GM21528 (cell line): ENCODE data around the gene CAMK1D.

Experiments used
- ATAC-seq: cut with Tn5 transposase; IDR thresholded peaks from one replicate; pipeline ENCODE4 v1.9.1; 2021; ENCODE audit warnings: mild to moderate bottlenecking, moderate library complexity; ENCODE audit not compliant: unreplicated experiment, low FRiP score

Gene CAMK1D

DNA sequence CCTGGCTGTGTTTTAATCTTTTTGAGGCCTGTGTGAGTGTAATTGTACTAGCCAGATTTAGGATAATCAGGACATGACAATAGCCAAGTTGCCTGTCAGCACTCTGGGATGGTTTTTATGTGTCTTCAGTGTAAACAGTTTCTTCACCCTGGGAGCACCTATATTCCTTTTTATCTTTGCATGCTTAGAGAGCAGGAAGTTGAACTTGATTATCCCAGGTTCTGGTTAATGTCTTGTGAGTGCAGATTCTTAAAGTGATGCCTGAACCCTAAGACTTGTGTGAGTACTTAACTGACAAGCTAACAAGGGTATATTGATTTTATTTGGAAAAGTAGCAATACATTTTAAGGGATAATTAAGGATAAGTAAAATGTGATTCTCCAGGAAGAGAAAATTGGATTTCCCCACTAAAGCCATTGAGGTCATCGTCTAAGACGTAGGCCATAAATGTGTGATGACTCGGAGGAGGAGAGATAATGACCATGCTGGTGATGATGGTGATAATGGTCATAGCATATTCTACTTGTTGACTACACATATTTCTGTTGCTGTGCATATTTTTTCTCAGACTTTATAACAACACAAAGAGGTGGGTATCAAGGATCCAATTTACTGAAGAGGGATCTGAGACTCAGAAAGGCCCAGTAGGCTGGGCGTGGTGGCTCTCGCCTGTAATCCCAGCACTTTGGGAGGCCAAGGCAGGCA, 234.7 kb downstream of the CAMK1D start:
- ATAC-seq: no peak

DNA sequence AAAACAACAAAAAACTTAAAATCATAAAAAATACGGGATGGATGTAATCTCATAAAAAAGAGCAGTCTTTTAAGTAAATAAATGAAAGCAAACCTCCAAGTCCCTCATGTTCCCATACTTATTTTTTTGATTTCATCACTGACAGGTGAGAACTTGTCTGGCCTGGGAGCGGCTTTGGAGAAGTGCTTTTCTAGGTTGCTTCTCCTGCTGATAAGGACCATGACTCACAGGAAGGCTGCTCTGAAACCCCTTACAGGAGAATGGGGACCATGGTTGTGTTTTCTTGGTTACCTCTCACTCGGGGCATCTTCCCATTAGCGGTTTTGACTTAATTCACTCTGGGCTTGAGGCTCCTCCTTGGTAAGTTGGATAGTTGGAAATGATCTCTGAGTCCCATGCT, 237.4 kb downstream of the CAMK1D start:
- ATAC-seq: no peak

DNA sequence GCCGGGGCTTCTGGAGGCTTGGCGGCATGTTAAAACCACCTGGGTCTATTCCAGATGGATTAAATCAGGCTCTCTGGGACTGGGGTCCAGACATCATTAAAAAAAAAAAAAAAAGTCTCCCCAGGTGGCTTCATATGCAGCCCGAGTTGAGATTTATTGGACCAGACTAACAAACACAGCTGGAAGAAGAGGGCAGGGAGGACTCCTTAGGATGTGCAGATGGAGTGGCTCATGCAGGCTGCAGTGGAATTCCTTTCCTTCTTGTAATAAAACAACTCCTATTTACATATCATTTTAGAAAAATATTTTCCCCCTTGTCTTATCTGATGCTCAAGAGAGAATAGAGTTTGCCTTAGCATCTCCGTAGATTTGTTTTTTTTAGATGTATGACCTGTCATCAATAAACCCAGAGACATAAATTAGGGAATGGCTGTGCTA, 238.1 kb downstream of the CAMK1D start:
- ATAC-seq: no peak

DNA sequence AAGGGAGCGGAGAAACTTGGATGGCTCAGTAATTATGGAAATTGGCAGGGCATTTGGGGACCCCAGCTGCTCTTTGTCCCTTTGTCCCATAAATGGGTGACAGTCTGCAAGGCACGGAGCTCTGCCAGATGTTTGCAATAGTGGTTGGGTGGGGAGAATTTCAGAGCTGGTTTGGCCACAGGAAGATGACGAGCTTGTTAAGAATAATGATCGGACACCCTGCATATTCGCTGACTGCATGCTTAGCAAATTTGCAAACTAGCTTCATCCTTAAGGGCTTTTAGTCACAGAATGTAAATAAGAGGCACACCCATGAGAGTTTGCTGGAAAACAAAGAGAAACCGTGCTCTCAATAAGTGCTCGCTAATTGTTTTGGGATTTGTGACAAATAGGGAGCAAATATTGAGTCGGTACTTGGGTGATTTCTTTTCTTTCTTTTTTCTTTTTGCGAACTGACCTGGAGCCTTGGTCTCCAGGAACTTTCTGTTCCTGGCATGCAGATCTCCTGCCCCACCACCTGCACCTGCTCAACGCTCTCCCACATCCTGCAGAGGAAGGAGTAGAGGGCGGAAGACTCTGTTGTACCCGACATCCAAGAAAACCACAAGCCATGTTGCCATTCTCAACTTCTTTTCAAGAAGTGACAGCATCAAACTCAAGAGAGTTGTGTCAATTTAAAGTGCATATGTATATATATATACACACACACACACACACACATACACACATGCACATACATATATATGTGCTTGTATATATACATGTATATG, 238.9 kb downstream of the CAMK1D start:
- ATAC-seq: no peak

DNA sequence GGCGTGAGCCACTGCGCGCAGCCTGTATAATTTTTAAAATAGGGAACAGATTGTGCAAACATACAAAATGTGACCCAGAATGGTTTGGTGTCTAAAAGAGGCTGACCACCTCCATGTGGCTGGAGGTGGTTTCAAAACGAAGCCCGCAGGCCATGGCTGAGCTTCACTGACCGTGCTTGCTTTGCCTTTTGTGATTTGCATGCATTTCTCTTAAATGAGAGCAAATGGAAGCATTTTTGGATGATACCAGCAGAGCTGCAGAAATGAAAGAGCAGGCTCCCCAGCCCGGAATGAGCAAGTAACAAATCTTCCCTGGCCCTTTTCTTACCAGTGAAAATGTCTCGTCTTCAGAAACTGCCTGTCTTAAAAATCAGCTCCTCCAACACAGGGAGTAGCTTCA, 239.9 kb downstream of the CAMK1D start:
- no peak for ATAC-seq

DNA sequence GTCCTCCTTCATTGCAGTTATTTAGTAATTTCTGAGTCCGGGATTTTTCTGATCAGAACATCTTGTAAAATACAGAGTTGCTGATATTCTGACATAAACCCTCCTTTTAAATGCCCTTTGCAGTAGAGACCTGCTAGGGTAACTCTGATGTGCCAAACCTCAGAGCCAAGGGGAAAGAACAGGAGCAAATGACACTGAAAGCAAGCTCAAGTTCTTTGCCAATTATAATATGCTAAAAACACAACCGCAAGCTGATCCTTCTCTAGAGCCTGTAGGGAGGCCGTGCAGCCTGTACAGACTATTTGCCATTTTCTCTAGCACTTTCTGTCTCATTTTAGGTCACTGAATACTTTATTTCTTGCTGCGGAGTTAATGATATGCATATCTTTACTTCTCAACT, 240.4 kb downstream of the CAMK1D start:
- no peak for ATAC-seq

DNA sequence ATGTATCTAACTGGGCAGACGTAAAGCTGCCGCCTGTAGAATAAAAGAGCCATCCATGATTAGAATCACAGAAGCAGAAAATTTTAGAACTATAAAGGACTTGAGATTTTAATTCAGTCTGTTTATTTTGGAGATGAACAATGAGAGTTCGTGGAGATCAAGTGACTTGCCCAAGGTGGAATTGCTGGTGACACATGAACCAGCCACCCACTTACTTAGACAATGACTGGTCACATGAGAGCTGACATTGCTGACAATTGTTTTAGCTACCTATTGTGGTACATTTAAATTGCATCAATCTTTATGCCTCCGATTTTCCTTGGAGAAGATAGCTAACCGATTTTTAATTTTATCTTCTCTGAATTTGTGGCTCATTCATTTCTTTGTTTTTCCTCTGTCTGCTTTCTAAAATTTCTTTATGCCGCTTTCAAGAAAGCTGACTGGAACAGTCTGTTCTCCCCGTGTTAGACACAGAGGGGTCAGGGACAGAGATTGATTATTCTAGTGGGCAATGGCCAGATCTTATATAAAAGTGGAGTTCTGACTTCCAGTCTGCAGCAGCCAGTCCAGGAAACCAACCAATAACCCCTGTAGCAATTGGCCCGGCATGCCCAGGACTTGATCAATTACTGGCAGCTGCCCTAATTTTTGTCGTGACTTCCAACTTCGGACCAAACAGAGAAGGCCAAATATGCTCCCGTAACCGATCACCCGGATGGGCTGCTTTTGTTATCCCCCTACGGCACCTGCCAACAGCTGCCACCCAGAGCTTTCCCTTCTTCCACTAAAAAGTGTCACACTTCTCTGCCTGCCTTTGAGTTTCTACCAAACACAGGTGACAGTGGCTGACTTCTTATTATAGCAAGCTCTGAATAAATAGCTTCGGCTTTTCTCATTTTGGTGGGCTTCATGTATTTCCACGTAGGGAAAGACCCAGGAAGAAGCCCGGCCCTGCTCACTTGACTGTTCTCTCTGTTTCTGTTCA, 241.6 kb downstream of the CAMK1D start:
- no peak for ATAC-seq

DNA sequence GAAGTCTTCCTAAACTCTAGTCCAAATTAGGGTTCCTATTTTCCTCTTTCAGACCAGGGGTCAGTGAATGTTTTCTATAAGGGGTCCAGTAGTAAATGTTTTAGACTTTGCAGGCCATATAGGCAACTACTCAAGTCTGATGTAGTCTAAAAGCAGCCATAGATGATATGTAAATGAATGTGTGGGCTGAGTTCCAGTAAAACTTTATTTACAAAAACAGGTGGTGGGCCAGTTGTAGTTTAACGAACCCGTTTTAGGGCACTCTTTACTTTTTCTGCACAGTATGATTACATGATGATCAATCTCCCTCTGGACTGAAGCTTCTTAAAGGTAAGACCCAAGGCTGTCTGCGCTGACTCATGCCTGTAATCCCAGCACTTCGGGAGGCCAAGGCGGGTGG, 243.6 kb downstream of the CAMK1D start:
- no peak for ATAC-seq

DNA sequence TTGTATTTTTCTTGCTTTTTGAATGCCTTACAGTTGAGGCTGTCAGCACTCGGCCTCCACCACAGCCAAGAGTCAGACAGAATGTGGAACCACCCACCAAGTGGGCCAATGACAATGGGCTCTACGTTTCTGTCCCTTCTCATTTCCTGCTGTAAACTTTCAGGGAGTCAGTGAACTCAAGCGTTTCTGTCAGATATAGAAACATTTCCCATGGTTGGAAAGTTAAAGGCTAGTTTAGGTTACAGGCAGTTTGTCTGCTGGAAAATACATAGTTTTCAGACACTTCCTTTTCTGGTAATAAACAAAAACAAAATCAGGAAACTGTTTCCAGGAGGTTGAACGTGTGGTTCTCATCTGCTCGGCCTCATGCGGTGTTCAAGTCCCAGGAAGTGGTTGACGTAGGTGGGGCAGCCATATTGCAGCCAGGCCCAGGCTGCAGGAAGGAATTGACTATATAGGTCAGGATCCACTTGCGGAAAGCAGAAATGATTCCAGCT, 245.1 kb downstream of the CAMK1D start:
- no peak for ATAC-seq

DNA sequence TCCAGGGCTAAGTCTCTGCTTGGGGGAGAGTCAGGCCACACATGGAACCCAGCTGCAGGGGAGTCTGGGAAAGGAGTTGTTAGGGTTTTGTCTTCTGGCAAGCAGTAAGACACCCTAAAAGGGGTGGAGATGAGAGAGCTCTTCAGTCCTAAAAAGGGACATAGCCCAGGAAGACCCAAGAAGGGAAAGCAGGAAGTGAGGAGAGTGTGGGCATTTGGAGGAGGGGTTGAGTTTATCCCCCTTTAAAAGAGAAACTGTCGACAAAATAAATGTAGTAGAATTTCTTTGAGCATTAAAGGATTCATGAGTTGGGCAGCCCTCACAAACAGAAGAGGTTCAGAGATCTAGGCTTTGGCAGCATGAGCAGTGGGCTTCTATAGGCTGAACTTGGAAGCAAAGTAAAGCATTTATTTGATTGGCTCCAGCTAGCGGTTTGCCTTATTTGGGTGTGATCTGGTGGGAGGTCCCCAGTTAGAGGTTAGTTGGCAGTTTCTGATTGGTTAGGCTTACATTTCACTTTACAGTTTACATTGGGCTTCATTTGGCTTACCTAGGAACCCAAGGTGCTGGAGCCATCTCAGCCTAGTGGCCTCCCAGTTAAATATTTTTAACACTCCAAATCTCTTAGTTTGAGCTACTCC, 246.7 kb downstream of the CAMK1D start:
- ATAC-seq: no peak

DNA sequence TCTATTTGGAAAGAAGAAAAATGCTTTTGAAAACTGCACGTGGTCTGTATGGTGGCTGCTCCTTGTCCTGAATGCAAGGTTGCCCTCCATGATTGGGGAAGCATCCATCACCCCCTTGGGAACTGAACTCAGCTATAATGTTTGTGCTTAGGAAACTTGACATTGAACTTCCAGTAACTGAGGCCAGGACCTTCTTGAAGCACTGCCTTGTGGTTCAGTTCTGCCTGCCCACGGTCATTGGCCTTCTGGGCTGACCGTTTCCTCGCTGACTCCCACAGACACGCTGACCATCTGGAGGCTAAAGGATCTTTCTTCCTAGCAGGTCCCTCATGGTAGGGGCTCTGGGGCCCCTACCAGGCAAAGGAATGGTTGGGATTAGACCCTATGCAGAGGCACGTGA, 247.8 kb downstream of the CAMK1D start:
- no peak for ATAC-seq

DNA sequence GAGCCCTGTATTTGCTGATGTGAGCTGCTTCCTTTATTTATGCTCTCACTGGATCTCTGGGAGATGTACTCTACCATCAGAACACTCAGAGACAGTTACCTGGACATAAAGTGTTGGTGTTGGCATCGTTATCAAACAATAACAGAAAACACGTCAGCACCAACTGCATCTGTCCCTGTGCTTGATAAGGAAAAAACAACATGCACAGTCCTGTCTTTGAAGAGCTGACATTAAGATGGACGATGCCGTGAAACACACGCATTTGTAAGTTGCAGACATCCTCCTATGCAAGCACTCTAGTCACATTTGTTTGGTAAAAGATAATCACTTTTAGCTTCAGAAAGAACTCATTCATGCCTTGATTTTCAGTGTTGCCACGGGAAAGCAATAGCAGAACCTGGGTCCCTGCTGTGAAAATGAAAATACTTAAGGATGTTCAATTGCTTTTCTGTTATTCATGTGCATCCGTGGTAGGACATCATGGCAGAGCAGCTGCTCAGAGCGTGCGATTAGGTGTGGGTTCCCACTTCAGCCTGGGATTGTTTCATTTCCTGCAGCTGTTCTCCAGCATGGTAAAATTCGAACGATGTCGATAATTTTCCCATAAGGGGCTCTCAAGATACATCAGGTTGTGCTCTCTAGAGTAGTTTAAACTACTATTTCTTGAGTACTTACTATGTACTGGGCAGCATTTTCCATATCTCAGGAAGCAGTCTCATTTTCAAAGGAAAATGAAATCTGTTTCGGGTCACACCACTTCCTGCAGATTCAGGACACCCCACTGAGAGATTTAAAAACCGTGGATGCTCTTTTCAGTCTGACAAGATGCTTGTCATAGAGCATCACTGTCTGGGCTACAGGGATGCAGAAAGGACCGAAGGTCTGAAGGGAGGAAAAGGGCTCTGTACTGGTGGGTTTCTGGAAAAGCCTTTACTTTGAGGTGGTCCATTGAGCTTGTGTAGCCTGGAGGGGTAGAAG, 248.7 kb downstream of the CAMK1D start:
- ATAC-seq: no peak

DNA sequence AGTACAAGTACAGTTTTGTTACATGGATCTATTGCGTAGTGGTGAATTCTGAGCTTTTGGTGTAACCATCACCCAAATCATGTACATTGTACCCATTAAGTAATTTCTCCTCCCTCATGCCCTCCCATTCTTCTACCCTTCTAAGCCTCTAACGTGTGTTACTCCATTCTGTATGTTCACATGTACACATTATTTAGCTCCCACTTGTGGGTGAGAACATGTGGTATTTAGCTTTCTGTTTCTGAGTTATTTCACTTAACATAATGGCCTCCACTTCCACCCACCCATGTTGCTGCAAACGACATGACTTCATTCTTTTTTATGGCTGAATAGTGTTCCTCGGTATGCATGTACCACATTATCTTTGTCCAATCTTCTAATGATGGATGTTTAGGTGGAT, 251.3 kb downstream of the CAMK1D start:
- ATAC-seq: no peak

DNA sequence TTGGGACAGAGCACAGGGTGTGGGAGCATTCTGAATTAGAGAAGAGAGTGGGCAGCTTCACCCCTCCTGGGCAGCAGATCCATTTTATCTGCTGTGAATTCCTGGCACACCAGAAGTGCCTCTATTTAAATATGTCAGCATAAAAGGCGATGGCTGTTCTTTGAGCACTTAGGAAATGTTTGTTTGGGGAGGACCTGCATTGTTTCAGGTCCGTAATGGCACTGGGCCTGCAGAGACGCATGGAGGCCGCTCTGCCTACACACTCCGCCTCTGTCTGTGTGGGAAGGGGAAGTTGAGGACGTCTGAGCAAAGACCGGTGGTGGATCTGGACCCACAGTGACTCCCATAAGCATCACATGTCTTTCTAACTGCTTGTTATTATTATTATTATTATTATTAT, 253.2 kb downstream of the CAMK1D start:
- ATAC-seq: no peak

DNA sequence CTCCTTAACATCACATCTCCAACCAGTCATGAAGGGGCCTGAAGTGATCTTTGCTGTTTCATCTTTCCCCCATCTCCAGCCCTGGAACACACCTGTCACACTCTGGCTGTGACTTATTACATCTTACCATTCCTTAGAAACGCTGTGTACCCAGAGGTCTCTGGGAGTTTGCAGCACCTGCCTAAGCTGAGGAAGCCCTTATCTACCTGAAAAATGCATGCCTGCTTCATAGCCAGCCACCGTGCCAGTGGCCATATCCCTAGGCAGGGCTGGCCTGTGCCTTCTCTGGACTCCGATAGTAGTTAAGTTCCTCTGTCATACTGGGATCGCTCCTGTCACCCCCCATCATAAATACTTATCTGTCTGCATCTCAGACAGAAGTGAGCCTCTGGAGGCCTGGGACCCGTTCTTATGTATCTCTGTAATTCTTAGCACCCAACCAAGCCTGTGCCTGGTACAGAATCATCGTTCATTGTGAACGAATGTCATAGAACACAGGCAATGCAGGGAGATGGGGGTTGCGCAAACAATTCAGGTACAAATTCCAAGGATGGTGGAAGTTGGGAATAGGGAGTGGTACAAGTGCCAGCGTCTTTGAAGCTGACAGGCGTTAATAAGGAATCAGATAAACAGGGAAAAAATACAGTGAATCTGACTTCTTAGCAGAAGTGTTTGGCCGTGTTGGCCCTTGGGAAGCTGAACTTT, 254.6 kb downstream of the CAMK1D start:
- no peak for ATAC-seq

DNA sequence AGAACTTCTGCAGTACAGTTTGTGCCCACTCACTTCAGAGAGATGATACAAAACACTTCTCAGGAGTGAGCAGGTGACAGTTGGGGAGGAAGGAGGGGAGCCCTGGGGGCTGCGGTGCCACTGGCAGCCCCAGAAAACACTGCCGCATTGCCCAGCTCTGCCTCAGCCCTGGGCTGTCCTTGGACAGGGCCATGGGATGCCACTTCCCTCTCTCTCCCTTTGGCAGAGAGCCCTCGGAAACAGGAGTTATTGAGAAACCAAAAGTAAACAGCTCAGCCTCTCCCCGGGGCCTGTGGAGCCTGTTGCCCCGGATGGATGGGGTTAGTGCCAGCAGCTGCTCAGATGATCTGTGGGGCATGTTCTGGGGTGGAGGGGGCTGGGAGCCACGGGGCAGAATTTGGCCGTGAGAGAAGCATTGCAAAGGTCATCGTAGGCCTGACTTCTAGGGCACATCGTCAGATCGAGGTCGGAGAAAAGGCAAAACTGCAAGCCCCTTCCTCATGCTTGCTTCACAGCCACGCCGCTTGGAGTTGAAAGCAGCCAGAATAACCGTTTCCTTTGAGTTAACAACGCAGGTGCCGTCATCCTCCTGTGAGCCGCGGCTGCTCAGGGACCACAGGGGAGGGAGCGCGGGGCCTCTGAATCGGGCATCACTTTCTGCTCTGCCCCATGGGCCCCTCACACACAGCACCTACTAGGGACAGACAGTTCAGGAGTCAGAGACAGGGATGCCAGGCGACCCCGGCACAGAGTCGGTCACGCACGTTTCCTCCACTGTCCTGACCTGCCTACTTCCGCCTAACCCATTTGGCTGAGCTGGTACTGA, 256.4 kb downstream of the CAMK1D start:
- peak; percentile 48 for ATAC-seq

DNA sequence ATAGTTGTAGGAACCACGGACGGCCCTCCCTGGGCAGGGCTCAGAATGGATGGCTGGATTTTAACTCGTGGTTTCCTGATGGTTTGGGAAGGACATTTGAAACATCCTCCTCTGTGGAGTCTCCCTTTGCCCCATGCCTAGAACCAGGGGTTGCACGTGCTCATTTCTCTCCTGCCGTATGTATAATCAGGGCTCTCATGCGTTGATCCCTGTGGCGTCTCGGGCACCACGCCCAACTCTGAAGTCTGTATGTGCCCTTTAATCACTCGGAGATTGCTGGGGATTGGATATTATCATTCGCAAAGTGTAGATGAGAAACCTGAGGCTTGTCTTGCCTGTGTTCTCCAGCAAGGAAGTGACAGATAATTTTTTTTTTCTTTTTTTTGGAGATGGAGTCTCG, 257.1 kb downstream of the CAMK1D start:
- no peak for ATAC-seq

DNA sequence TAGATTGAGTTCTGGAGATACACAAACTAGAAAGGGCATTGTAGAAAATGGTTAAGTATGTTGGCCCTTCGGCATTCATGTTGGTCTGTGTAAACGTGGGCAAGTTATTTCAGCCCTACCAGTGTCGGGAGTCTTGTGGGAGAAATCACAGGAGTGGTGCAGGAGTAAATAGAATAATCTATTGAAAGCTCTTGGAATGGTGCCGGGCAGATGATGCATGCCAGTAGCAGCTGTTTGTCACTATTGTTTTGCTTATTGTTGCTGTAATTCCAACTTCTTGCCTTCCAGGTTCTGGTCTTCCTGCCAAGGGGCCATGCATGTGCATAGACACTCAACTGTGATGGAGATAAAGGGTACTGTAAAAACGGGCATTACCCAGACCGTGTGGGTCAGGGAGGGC, 259.4 kb downstream of the CAMK1D start:
- ATAC-seq: no peak
